HepG2 (cell line): ENCODE measurements around the gene DDX23. TPM values are rescaled to one million over a fixed set of nuclear protein-coding genes. Genes with fewer than 3 reads are reported as not detected.

Source experiments
- FOXJ3 ChIP-seq: sonication (generic); formaldehyde crosslinking; IDR thresholded peaks from 2 replicates; pipeline ENCODE4 v1.4.0; 2020; ENCODE audit warnings: missing genetic modification reagents, mild to moderate bottlenecking, borderline replicate concordance
- HOXA7 ChIP-seq: sonication (generic); formaldehyde crosslinking; IDR thresholded peaks from 2 replicates; pipeline ENCODE4 v1.8.1; 2022; ENCODE audit warnings: mild to moderate bottlenecking, missing genetic modification reagents, moderate library complexity
- NCOR1 ChIP-seq: fragments of 200-600 bp; sonication (generic); IDR thresholded peaks from 2 replicates; pipeline ENCODE4 v1.7.0; 2017; ENCODE audit warnings: antibody characterized with exemption, low read length, borderline replicate concordance
- NFKB2 ChIP-seq: sonication (generic); formaldehyde crosslinking; IDR thresholded peaks from 2 replicates; pipeline ENCODE4 v1.4.0; 2020; ENCODE audit warnings: missing genetic modification reagents, borderline replicate concordance
- PHF8 ChIP-seq: sonication (generic); formaldehyde crosslinking; IDR thresholded peaks from 2 replicates; pipeline ENCODE4 v1.5.0; 2020; ENCODE audit warnings: missing genetic modification reagents
- PRDM10 ChIP-seq: sonication (generic); formaldehyde crosslinking; IDR thresholded peaks from 2 replicates; pipeline ENCODE4 v1.4.0; 2020; ENCODE audit warnings: low read depth, missing genetic modification reagents
- RCOR2 ChIP-seq: IDR thresholded peaks from 2 replicates; pipeline ENCODE4 v1.6.1; 2016; ENCODE audit warnings: missing biosample characterization, missing genetic modification reagents
- SOX5 ChIP-seq: IDR thresholded peaks from 2 replicates; pipeline ENCODE4 v1.6.1; 2016; ENCODE audit warnings: borderline replicate concordance
- SP4 ChIP-seq: sonication (generic); formaldehyde crosslinking; IDR thresholded peaks from 2 replicates; pipeline ENCODE4 v1.8.1; 2023; ENCODE audit warnings: mild to moderate bottlenecking, missing genetic modification reagents
- SRSF9 ChIP-seq: fragments of 200-400 bp; formaldehyde crosslinking; IDR thresholded peaks from 2 replicates; pipeline ENCODE4 v1.6.1; 2018; ENCODE audit warnings: borderline replicate concordance, mild to moderate bottlenecking, low read depth, low read length; ENCODE audit not compliant: insufficient read depth, poor library complexity, severe bottlenecking
- THRA ChIP-seq: sonication (generic); formaldehyde crosslinking; IDR thresholded peaks from 2 replicates; pipeline ENCODE4 v1.4.0; 2020; ENCODE audit warnings: missing genetic modification reagents, borderline replicate concordance
- ZBTB25 ChIP-seq: IDR thresholded peaks from 2 replicates; pipeline ENCODE4 v1.6.1; 2018; ENCODE audit warnings: missing genetic modification reagents
- ZFP62 ChIP-seq: sonication (generic); formaldehyde crosslinking; IDR thresholded peaks from 2 replicates; pipeline ENCODE4 v1.4.0; 2020; ENCODE audit warnings: missing genetic modification reagents
- ZNF597 ChIP-seq: sonication (generic); formaldehyde crosslinking; IDR thresholded peaks from 2 replicates; pipeline ENCODE4 v1.5.0; 2020; ENCODE audit warnings: missing genetic modification reagents
- ZNF761 ChIP-seq: sonication (generic); formaldehyde crosslinking; conservative IDR thresholded peaks from 2 replicates; pipeline ENCODE4 v1.4.0; 2020; ENCODE audit warnings: mild to moderate bottlenecking, missing genetic modification reagents
- ZNF782 ChIP-seq: sonication (generic); formaldehyde crosslinking; IDR thresholded peaks from 2 replicates; pipeline ENCODE4 v1.4.0; 2020; ENCODE audit warnings: missing genetic modification reagents, mild to moderate bottlenecking, borderline replicate concordance
- ZNF788 ChIP-seq: sonication (generic); formaldehyde crosslinking; IDR thresholded peaks from 2 replicates; pipeline ENCODE4 v1.5.0; 2020; ENCODE audit warnings: mild to moderate bottlenecking, missing genetic modification reagents, borderline replicate concordance
- ZUFSP ChIP-seq: sonication (generic); formaldehyde crosslinking; IDR thresholded peaks from 2 replicates; pipeline ENCODE4 v1.9.0; 2021; ENCODE audit warnings: missing genetic modification reagents, mild to moderate bottlenecking, borderline replicate concordance
- polyA plus RNA-seq, 8 experiments: library from polyadenylated mRNA; depleted of rRNA in 3 of 8; stranded (reverse) in 7 of 8; unstranded in 1 of 8; fragments of >200 nt; fragmentation: Illumina TruSeq in 4 of 8; extraction: Trizol in 4 of 8; gene quantifications; 2 replicates each; pipeline versions ENCODE4 v1.2.1 to v1.2.3, GENCODE V29; 2011 to 2016; ENCODE audit warnings: low read depth in 4 of 8, missing spikeins in 1 of 8, mixed read lengths in 1 of 8; ENCODE audit not compliant: insufficient read depth in 1 of 8
- total RNA-seq, 5 experiments: library from RNA; depleted of rRNA; stranded (reverse); fragments of >200 nt; fragmentation: Illumina TruSeq; extraction: Trizol; gene quantifications; 2 replicates each; pipeline ENCODE4 v1.2.3, GENCODE V29; 2016; ENCODE audit warnings: low read depth in 1 of 5

DDX23 gene
- total and polyA plus RNA-seq, 2 of the 13 experiments (the other 11 are each of a cell fraction or from before 2014, with no cell fraction given) = 35.7 to 90.0 TPM

GRCh38 chr12:48865281-48866051, 13.5 kb upstream of the DDX23 start, which contains the start of gene RND1 (continued):
- TF ChIP-seq ZBTB25 (CRISPR knock-in tag) (0 out of 2 replicates have a peak, but pooled peaks have one; percentile 45), ZNF761 (CRISPR knock-in tag) (0 out of 2 replicates have a peak, but pooled peaks have one; percentile 50), HOXA7 (CRISPR knock-in tag) (no peak), ZNF597 (CRISPR knock-in tag) (no peak), ZUFSP (CRISPR knock-in tag) (no peak), NCOR1 (no peak), SP4 (peak; percentile 76), ZNF788 (peak; percentile 53; the same call in 1 of the 2 replicates), FOXJ3 (CRISPR knock-in tag) (no peak; the same call in 1 of the 2 replicates), PHF8 (CRISPR knock-in tag) (peak; percentile 68), SRSF9 (no peak), PRDM10 (CRISPR knock-in tag) (0 out of 2 replicates have a peak, but pooled peaks have one; percentile 35), ZNF782 (peak; percentile 37; the same call in 1 of the 2 replicates), RCOR2 (CRISPR knock-in tag) (no peak), ZFP62 (CRISPR knock-in tag) (no peak), THRA (CRISPR knock-in tag) (peak; percentile 21; the same call in 1 of the 2 replicates), SOX5 (CRISPR knock-in tag) (peak; percentile 10; the same call in 1 of the 2 replicates), NFKB2 (CRISPR knock-in tag) (0 out of 2 replicates have a peak, but pooled peaks have one; percentile 65)
